HS-5 (cell line): ENCODE measurements around the gene HES5.

Experiments used
- DNase-seq: peaks from one replicate; pipeline ENCODE4 v3.0.0-alpha.2; 2012; ENCODE audit warnings: low read depth

HES5 gene

DNA sequence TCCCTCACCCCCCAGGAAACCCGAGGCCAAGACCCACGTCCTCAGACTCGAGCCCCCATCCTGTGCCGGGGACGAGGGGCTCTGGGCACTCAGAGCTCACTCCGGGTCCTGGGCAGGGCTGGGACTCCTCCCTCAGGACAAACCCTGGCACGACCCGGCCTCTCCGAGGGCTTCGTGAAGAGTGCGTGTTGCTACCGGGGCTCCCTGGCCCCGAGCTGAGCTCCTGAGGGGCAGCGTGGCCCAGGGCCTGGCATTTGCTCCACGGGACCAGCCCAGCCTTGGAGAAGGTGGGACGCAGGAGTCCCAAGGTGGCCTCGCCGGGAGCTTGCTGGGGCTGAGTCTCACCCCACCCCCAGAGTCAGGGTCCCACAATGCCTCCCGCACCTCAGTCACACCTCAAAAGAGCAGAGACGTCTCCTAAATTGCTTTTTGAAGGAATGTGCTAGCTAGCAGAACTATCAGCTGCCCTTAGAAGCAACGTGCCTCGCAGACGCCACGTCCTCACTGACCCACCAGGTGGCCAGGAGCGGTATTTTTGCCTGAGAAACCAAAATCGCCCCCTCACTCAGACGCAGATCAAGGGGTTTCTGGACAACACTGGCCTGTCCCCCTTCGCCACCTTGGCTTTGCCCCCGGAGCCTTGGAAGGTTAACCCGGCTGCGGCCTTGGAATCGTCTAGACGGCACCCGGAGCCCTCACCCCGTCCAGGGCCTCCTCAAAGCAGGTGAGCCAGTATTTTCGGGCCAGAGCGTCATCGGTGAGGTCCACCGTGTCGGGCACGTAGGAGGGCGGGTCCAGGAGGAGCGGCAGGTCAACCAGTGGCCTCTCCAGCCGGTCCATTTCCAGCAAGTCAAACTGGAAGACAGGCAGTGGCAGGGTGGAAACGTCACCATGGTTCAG, 14.9 kb downstream of the HES5 start:
- no peak for DNase-seq

DNA sequence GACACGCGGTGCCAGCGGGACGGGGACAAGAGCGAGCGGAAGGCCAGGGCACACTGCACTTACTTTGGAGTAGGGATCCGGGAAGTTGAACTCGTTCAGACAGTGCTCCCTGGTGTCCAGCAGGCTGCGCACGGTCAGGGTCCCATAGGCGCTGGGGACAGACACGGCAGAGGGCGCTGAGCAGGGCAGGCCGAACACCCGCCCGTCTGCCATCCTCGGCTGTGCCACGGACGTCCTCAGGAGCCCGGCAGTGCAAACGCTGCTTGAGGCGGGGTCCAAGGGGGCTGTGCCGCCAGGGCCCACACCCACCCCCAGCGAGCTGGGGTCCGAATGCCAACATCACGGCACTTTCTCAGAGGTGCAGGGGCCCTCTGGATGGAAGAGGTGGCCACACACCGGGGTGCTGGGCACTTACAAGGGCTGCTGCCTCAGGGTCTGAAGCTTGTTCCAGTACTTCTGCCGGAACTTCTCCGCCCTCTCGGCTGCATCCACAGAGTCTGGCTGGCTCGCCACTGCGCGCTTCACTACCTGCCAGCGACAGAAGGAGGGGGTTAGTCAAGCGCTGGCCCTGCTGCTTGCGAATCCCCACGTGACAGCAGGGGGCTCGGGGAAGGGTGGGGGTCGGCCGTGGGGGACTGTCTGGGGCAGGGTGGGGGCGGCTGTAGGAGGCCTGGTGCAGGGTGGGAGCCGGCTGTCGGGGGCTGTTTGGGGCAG, 16.0 kb downstream of the HES5 start:
- DNase-seq: no peak

DNA sequence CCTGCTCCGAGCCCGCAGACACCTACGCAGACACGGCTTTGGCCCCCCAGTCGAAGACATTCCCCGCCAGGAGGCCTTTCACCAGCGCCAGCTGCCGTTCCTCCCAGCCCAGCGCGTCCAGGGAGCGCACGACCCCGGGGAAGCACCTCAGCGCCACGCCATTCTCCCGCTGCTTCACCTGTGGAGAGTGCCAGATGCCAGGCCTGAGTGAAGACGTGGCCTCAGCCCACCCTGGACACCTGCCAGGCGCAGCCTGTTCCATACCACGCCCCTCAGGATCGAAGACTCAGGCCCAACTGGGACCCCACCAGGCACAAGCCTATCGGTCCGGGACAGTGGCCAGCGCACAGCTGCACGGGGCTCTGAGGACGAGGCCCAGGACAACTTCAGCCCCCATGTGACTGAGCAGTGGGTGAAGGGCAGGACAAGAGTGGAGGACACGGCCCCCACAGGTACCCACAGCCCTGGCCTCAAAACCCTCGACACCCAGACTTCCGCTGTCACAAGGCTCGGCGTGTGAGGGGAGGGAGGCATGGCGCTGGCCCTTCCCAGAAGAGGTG, 17.1 kb downstream of the HES5 start:
- no peak for DNase-seq

- no peak for DNase-seq
Measured at GRCh38 chr1:2510366-2511155, 19.5 kb downstream of the HES5 start.

DNA sequence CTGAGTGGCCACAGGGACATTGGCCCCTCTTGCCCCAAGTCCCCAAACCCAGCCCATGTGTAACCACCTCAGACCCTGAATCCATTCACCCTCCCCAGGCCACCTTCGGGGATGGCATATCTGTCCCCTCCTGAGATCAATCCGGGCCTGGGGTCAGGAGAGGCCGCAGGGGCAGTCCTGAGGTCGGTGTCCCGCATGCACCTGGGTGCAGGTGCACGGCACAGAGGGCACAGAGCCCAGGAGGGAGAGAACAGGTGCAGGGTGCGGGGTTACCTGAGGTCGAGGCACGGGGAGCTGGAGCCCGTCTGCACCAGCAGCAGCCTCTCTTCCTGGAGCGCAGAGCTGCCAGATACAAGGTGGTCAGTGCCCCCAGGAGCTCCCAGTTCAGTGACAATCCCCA, 20.5 kb downstream of the HES5 start:
- DNase-seq: no peak

DNA sequence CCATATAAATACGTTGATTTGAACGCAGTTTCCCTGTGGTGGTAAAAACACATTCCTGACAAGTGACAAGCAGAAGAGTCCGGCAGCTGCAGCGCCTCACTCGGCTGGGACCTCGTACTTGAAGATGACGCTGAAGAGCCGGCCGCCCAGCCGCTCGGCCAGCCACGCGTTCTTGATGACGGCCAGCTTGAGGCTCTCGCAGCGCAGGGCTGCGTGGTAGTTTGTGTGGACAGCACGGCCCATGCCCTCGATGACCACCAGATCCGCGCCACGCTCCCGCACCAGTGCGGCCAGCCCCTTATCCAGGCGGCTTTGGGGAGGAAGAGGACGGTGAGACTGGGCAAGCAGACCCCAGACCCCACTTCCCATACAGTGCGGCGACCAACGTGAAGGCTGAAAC, 21.3 kb downstream of the HES5 start:
- no peak for DNase-seq

GRCh38 chr1:2508180-2508579, 21.9 kb downstream of the HES5 start:
- no peak for DNase-seq

- DNase-seq: no peak
Measured at GRCh38 chr1:2507744-2508155, 22.3 kb downstream of the HES5 start.

DNA sequence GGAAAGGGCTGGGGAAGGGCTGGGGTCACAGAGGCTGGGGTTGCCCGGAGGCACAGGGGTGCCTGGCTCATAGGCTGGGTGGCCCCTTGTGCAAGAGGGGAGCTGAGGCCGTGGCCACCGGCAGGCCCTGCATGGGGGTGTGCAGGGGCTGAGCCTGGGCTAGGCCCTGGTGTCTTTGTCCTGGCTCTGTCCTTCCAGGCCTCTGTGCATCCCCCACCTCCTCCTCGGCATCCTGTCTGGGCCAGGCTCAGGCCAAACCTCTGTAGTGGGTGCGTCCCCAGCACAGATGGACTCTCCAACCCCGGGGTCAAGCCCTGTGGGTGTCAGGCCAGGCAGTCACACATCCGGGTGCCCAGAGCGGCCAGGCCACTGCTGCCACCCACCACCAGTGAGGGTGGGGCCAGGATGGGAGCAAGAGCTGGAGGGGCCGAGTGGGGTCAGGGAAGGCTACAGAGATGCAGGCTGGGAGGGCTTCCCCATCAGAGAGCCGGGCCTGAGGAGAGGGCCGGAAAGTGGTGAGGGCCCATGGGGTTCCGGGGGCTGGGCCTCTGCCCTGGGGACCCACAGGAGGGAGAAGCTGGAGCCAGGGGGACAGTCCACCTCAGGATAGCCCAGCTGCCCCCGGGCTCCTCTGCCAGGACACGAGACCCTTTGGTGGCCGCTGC, 23.0 kb downstream of the HES5 start:
- DNase-seq: no peak

GRCh38 chr1:2506007-2506860, 23.8 kb downstream of the HES5 start:
- DNase-seq: no peak

GRCh38 chr1:2505461-2505994, 24.5 kb downstream of the HES5 start:
- no peak for DNase-seq

GRCh38 chr1:2504949-2505272, 25.2 kb downstream of the HES5 start:
- DNase-seq: no peak

DNA sequence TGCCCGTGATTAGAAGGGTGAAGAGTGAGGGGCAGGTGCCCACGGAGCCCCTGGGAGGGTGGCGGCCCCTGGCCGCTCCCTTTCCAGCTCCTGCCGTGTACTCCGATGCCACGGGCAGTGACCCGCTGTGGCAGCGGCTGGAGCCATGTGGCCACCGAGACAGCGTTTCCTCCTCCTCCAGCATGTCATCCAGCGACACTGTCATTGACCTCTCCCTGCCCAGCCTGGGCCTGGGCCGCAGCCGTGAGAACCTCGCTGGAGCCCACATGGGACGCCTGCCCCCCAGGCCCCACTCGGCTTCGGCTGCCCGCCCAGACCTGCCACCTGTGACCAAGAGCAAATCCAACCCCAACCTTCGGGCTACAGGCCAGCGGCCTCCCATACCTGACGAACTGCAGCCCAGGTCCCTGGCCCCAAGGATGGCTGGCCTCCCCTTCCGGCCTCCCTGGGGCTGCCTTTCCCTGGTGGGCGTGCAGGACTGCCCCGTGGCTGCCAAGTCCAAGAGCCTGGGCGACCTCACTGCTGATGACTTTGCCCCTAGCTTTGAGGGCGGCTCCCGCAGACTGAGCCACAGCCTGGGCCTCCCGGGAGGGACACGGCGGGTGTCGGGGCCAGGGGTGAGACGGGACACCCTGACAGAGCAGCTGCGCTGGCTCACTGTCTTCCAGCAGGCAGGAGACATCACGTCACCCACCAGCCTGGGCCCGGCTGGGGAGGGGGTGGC, 25.7 kb downstream of the HES5 start:
- DNase-seq: no peak

- DNase-seq: no peak
Measured at GRCh38 chr1:2503554-2504224, 26.4 kb downstream of the HES5 start.

GRCh38 chr1:2502661-2503553, 27.2 kb downstream of the HES5 start:
- no peak for DNase-seq

DNA sequence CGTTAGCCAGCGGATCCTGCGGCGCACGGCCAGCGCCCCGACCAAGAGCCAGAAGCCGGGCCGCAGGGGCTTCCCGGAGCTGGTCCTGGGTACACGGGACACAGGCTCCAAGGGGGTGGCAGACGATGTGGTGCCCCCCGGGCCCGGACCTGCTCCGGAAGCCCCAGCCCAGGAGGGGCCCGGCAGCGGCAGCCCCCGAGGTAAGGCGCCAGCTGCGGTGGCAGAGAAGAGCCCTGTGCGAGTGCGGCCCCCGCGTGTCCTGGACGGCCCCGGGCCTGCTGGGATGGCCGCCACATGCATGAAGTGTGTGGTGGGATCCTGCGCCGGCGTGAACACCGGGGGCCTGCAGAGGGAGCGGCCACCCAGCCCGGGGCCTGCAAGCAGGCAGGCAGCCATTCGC, 27.9 kb downstream of the HES5 start:
- no peak for DNase-seq

GRCh38 chr1:2501820-2502119, 28.3 kb downstream of the HES5 start:
- DNase-seq: no peak

GRCh38 chr1:2501041-2501819, 28.8 kb downstream of the HES5 start:
- no peak for DNase-seq
